KMS-11 (cell line): ENCODE measurements around the gene SALL2.

ENCODE experiments used
- H2AFZ ChIP-seq: fragments of 200-600 bp; sonication (generic); 2 replicates; pipeline ENCODE4 v1.6.1; 2016; ENCODE audit warnings: antibody characterized with exemption, mixed run types, low read depth
- H3K27ac ChIP-seq: fragments of 200-600 bp; sonication (generic); 2 replicates; pipeline ENCODE4 v1.6.1; 2016; ENCODE audit warnings: mild to moderate bottlenecking, mixed run types
- H3K27me3 ChIP-seq: fragments of 200-600 bp; sonication (generic); 2 replicates; pipeline ENCODE4 v1.6.1; 2017; ENCODE audit warnings: mild to moderate bottlenecking, low read depth, mixed run types, moderate library complexity; ENCODE audit not compliant: insufficient read depth
- H3K36me3 ChIP-seq: fragments of 200-600 bp; sonication (generic); 2 replicates; pipeline ENCODE4 v1.6.1; 2017; ENCODE audit warnings: mild to moderate bottlenecking, mixed run types; ENCODE audit not compliant: insufficient read depth
- H3K4me1 ChIP-seq: fragments of 200-600 bp; sonication (generic); 2 replicates; pipeline ENCODE4 v1.6.1; 2016; ENCODE audit warnings: mild to moderate bottlenecking, low read depth, mixed run types; ENCODE audit not compliant: poor library complexity, severe bottlenecking
- H3K4me2 ChIP-seq: fragments of 200-600 bp; sonication (generic); 2 replicates; pipeline ENCODE4 v1.7.0; 2016; ENCODE audit warnings: mild to moderate bottlenecking, mixed run types
- H3K4me3 ChIP-seq: fragments of 200-600 bp; sonication (generic); IDR thresholded peaks from 2 replicates; pipeline ENCODE4 v1.6.1; 2017; ENCODE audit warnings: low read depth, low read length, mixed read lengths; ENCODE audit not compliant: insufficient read depth
- H3K79me2 ChIP-seq: fragments of 200-600 bp; sonication (generic); 2 replicates; pipeline ENCODE4 v1.6.1; 2016; ENCODE audit warnings: low read depth, mixed run types; ENCODE audit not compliant: insufficient read depth
- H3K9ac ChIP-seq: fragments of 200-600 bp; sonication (generic); 2 replicates; pipeline ENCODE4 v1.6.1; 2016; ENCODE audit warnings: mild to moderate bottlenecking, mixed run types
- H4K20me1 ChIP-seq: fragments of 200-600 bp; sonication (generic); 2 replicates; pipeline ENCODE4 v1.6.1; 2016; ENCODE audit warnings: mild to moderate bottlenecking, mixed run types; ENCODE audit not compliant: insufficient read depth
- TF ChIP-seq, protein P1 (sequence below): fragments of 200-600 bp; sonication (generic); conservative IDR thresholded peaks from 2 replicates; pipeline ENCODE4 v1.6.1; 2017; ENCODE audit warnings: low read depth, mild to moderate bottlenecking, antibody characterized with exemption, low read length, moderate library complexity, mixed read lengths

SALL2 gene

DNA sequence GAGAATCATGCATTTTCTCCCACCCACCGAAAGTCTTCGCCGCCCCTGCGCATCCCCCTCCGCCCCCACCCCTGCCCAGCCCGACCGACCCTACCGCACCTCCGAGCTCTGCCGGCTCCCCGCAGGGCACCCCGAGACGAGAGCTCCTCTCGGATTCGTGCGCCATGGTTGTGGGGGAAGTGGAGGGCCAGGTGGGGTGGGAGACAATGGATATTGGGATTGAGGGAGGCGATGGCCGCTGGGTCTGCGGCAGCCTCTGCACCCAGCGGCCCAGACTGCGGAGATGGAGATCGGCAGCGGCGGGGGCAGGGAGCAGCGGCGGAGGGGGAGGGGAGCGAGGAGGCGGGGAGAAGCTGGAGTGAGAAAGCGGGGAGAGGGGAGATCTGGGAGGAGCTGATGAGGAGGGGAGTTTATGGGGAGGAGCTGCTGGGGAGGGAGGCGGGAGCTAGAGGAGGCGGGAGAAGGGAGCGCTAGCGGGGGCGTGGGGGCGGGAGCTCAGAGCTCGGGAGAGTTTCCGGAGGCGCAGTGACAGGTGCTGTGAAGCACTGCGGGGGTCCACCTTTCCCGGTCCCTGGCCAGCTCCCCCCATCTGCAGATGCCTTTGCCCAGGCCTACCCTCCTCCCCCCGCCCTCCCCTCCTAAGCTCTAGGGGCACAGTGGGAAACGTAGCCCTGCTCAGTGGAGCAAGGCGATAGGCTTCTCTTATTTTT is at the start of gene SALL2:
TSS of gene SALL2 (minus strand) at position 385 of the 710 bp plus-strand sequence. CDS start at position 166, 219 bp downstream.
- H2AFZ ChIP-seq, result no peak within 1 kb of the TSS
- no peak within 1 kb of the TSS for H3K4me3 ChIP-seq
- H3K9ac ChIP-seq, result no peak within 1 kb of the TSS
- no peaks in the 10 kb centered on the region for H4K20me1 ChIP-seq
- H3K27me3 ChIP-seq, result no peaks in the 10 kb centered on the region
- no peak within 1 kb of the TSS for H3K27ac ChIP-seq
- TF ChIP-seq, protein P1, sequence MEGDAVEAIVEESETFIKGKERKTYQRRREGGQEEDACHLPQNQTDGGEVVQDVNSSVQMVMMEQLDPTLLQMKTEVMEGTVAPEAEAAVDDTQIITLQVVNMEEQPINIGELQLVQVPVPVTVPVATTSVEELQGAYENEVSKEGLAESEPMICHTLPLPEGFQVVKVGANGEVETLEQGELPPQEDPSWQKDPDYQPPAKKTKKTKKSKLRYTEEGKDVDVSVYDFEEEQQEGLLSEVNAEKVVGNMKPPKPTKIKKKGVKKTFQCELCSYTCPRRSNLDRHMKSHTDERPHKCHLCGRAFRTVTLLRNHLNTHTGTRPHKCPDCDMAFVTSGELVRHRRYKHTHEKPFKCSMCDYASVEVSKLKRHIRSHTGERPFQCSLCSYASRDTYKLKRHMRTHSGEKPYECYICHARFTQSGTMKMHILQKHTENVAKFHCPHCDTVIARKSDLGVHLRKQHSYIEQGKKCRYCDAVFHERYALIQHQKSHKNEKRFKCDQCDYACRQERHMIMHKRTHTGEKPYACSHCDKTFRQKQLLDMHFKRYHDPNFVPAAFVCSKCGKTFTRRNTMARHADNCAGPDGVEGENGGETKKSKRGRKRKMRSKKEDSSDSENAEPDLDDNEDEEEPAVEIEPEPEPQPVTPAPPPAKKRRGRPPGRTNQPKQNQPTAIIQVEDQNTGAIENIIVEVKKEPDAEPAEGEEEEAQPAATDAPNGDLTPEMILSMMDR, result no peak
- H3K4me1 ChIP-seq, result peaks cover 5% of the 10 kb centered on the region
- H3K36me3 ChIP-seq, result no peaks in the 10 kb centered on the region
- H3K4me2 ChIP-seq, result no peak within 1 kb of the TSS
- no peaks in the 10 kb centered on the region for H3K79me2 ChIP-seq

DNA sequence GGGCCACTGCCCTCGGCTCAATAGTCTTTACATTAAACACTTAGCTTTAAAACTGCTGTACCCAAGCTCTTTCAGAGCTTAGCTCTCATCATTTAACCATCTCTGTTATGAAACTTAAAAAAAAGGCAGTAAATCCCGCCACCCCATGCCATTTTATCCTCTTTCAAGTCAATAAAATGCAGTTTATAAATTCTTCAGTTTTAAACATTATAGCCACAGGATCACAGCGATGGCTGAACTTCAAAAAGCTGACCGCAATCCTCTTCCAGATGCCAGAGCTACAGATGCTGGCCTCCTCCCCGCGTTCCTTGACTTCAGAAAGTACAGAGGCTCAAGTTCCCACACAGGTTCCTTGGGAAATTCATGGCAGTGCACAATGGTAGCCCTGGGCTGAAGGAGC is 49.5 kb upstream of the SALL2 start:
- Histone ChIP-seq H3K4me2 (no peak overlapping the region), H3K27ac (no peak overlapping the region), H3K27me3 (no peaks in the 10 kb centered on the region), H3K9ac (no peak overlapping the region), H3K4me3 (no peak overlapping the region), H3K36me3 (no peaks in the 10 kb centered on the region), H2AFZ (no peak overlapping the region), H4K20me1 (no peaks in the 10 kb centered on the region), H3K4me1 (no peaks in the 10 kb centered on the region), H3K79me2 (no peaks in the 10 kb centered on the region)
- TF ChIP-seq, protein P1, result no peak

DNA sequence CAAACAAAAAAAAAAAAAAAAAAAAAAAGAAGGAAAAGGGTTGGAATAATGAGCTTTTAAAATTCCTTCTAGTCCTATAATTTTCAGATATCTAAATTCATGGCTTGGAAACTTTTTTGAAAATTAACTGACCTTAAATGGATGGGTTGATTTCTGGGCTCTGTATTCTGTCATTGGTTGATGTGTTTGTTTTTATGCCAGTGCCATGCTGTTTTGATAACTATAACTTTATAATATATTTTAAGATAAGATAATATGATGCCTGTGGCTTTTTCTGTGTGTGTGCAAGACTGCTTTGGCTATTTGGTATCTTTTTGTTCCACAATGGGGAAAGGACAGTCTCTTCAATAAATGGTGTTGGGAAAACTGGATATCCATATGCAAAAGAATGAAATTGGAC is 46.5 kb upstream of the SALL2 start:
- Histone ChIP-seq H4K20me1 (no peaks in the 10 kb centered on the region), H3K36me3 (no peaks in the 10 kb centered on the region), H3K27me3 (no peaks in the 10 kb centered on the region), H3K4me2 (no peak overlapping the region), H3K4me3 (no peak overlapping the region), H3K27ac (no peak overlapping the region), H3K79me2 (no peaks in the 10 kb centered on the region), H3K4me1 (no peaks in the 10 kb centered on the region), H3K9ac (no peak overlapping the region), H2AFZ (no peak overlapping the region)
- TF ChIP-seq, protein P1, result no peak

DNA sequence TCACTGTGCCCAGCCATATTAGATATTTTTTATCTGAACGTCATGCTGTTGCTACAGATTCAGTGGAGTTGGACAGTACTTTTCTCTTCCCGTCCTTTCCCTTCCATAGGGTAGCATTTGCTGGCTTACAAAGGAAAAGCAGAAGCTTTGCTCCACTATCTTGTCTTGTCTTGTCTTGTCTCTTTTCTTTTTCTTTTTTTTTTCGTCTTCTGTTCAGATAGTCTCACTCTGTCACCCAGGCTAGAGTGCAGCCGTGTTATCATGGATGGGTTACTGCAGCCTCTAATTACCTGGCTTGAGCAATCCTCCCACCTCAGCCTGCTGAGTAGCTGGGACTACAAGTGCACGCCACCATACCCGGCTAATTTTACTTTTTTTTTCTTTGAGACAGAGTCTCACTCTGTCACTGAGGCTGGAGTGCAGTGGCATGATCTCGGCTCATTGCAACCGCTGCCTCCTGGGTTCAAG is 32.6 kb upstream of the SALL2 start:
- TF ChIP-seq, protein P1, result no peak
- H3K27me3 ChIP-seq, result no peaks in the 10 kb centered on the region
- H4K20me1 ChIP-seq, result no peaks in the 10 kb centered on the region
- H2AFZ ChIP-seq, result no peak overlapping the region
- no peak overlapping the region for H3K4me3 ChIP-seq
- no peak overlapping the region for H3K27ac ChIP-seq
- H3K79me2 ChIP-seq, result no peaks in the 10 kb centered on the region
- H3K4me2 ChIP-seq, result no peak overlapping the region
- H3K9ac ChIP-seq, result no peak overlapping the region
- H3K36me3 ChIP-seq, result no peaks in the 10 kb centered on the region
- H3K4me1 ChIP-seq, result peaks cover 34% of the 10 kb centered on the region
